HG02943 (cell line): ENCODE data around the gene OXSR1.
"Not testable (repeated sequence)": the region's sequence is repeated elsewhere in the genome, so short reads cannot be mapped to it uniquely, and the experiment has no call there.

Experiments used
- ATAC-seq: cut with Tn5 transposase; IDR thresholded peaks from one replicate; pipeline ENCODE4 v1.9.1; 2021; ENCODE audit warnings: mild to moderate bottlenecking, low read depth, moderate library complexity; ENCODE audit not compliant: unreplicated experiment

The OXSR1 gene

DNA sequence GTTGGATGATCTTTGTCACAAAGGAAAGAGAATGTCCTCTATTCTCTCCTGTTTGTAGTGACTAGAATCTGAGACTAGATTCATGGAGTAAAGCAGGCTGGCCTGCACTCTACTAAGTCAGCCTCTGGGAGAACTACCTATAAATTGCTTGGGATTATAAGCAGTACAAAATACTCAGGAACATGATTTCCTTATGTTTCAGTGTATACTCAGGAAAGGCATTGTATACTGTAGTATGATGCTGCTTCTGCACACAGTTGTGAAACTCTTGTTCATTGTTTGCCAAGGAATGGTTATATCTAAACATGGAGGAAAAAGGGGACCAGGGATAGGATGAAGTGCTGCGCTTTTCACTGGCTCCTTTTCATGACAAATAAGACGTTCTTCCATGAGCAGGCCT lies 49.2 kb downstream of the OXSR1 start:
- ATAC-seq, result no peak

DNA sequence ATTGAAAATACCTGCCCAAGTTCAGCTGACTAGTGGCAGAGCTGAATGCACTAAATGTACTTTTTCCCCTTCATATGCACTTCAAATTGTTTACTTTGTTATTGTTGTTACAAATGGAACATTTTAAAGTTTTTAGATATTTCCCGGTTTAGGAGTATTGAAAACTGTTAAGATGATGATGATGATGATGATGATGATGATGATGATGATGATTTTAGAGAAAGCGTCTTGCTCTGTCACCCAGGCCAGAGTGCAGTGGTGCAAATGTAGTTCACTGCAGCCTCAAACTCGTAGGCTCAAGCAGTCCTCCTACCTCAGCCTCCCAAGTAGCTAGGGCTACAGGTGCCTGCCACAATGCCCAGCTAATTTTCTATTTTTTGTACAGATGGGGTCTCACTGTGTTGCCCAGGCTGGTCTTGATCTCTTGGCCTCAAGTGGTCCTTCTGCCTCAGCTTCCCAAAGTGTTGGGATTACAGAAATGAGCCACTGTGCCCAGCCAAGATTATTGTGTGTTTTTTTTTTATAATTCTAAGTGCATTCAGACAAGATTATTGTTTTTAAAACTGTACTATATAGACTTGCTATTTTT lies 54.4 kb downstream of the OXSR1 start:
- ATAC-seq, result no peak

DNA sequence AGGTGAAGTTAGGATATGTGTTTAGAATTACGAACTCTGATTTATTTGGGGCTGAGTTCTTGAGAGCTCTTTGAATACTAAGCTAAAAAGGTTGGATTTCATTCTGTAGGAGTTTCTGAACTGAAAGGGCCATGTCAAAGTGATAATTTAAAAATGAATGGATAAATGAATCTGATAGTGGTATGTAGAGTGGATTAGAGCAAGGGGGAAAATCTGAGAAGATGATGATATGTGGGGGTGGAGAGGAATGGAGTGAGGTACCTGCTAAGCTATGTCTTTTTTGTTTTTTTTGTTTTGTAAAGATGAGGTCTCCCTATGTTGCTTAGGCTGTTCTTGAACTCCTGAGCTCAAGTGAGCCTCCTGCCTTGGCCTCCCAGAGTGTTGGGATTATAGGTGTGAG lies 55.7 kb downstream of the OXSR1 start:
- no peak for ATAC-seq

GRCh38 chr3:38222032-38222634 lies 56.8 kb downstream of the OXSR1 start:
- ATAC-seq, result no peak

- ATAC-seq, result no peak
Observed at GRCh38 chr3:38224357-38224756, 59.0 kb downstream of the OXSR1 start.

- no peak for ATAC-seq
Observed at GRCh38 chr3:38226273-38226672, 60.9 kb downstream of the OXSR1 start.

- no peak for ATAC-seq
Observed at GRCh38 chr3:38227989-38228388, 62.7 kb downstream of the OXSR1 start.

DNA sequence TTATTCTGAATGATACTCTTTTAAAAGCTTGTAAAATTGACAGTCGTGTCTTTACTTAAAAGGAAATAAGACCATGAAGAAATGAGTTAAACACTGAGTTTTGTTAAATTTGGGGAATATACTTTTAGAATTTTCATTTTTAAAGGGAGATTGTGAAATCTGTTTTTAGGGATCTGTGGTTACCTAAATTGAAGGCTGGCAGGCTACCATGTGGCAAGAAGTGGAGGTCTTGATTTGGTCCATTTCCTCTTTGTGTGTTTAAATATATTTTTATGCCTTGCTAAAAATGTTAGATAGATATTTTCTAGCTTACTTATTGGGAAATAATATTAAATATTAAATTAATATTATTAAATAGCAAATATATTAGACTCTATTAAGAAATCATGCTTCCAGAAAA lies 63.7 kb downstream of the OXSR1 start:
- no peak for ATAC-seq

- no peak for ATAC-seq
Observed at GRCh38 chr3:38232701-38233100, 67.4 kb downstream of the OXSR1 start.

DNA sequence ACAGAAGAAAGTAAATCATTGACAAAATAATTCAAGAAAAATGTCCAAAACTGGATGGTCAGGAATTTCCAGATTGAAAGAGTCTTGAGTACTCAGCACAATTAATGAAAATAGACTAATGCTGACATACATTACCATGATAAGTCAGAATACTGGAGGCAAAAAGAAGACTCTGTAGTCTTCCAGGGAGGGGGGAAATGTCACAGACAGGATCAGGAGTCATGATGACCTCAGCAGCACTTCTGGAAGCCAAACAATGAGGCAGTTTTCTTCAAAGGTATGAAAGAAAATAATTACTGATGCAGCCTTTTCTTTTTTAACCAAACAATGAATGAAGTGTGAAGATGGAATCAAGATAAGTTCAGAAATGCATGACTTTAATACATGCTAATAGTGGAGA lies 70.1 kb downstream of the OXSR1 start:
- ATAC-seq, result no peak

- no peak for ATAC-seq
Observed at GRCh38 chr3:38238416-38239008, 73.2 kb downstream of the OXSR1 start.

DNA sequence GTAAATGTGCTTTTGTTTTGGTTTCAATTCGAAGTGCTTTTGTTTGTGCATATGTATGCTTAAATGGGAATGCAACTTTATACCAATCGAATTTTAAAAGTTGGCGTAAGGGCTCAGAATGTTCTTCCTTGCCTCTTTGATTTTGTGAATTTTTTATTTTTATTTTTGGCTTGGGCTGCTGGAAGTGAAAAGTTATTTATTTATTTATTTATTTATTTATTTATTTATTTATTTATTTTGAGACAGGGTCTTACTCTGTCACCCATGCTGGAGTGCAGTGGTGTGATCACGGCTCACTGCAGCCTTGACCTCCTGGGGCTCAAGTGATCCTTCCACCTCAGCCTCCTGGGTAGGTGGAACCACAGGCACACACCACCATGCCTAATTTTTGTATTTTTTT lies 77.5 kb downstream of the OXSR1 start:
- not testable (repeated sequence) for ATAC-seq

DNA sequence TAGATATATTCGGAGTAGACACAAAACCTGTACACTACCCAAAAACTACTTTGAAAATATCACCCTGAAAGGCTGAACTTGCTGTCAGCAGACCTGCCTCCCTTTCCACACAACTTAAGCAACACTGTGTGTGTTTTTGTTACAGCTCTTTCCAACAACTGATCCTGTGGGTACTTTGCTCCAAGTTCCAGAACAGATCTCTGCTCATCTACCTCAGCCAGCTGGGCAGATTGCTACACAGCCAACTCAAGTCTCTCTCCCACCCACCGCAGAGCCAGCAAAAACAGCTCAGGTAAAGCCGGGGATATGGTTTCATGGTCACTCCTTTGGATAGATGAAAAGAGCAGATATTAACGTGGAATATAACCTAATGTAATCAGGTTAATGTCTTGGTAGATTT lies 80.6 kb downstream of the OXSR1 start:
- no peak for ATAC-seq

DNA sequence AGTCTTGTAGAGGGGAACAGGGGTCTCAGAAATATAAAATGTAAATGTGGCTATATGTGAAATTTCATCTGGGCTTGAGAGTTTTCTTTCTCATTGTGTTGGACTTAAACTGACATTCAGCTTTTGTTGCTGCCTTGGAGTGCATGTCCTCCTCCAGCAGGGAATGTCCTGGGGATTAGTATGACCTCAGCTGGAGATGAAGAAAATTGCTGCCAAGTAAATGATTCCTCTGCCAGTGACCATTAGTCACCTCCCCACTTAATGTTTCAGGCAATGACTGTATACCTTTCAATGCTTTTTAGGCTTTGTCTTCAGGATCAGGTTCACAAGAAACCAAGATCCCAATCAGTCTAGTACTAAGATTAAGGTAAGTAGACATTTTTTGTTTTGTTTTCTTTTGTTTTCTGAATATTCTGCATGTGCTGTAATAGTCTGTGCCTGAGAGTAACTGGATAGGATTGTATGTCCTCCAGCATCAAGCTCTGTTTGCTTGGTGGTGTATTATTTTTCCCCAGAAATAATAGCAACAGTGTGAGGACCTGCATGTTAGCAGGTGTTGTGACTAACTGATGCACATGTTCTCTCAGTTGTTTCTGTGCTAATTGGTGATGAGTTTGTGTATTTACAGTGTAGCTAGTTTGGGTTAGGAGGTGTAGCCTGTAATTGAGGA lies 82.2 kb downstream of the OXSR1 start:
- ATAC-seq, result no peak

DNA sequence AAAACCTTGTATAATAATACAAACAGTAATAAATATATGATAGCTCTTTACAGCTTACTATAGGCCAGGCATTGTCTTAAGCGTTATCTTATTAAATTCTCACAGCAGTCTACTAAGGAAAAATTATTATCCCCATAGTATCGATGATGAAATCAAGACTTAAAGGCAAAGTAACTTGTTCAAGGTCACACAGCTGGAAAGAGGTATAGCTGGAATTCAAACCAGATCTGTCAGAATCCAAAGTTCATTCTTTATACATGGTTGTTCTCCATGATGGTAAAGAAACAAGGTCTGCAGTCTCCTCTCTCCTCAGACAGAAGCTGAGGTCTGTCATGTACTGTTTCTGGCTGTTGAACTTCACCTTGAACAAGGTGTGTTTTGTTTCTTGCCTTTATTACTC lies 84.9 kb downstream of the OXSR1 start:
- no peak for ATAC-seq

GRCh38 chr3:38251197-38251596 lies 85.9 kb downstream of the OXSR1 start:
- ATAC-seq, result no peak

- no peak for ATAC-seq
Observed at GRCh38 chr3:38253704-38254103, 88.4 kb downstream of the OXSR1 start.

DNA sequence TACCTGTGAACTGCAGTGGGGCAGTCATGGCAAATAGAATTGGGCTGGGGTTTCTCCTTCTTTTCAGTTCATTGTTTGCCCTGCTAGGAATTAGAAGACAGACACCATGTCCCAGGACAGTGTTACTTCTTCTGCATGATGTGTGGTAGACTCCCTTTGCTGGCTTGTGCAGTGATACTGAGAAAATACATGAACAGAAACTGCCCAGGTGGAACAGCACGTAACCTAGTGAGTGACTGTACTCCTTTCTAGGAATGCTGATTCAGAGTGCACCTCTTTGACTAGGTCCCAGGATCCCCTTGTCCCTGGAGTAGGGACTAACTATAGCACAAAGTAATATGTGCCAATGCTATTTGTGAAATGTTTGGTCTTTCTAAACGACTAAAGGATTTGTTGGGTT lies 89.5 kb downstream of the OXSR1 start:
- no peak for ATAC-seq

DNA sequence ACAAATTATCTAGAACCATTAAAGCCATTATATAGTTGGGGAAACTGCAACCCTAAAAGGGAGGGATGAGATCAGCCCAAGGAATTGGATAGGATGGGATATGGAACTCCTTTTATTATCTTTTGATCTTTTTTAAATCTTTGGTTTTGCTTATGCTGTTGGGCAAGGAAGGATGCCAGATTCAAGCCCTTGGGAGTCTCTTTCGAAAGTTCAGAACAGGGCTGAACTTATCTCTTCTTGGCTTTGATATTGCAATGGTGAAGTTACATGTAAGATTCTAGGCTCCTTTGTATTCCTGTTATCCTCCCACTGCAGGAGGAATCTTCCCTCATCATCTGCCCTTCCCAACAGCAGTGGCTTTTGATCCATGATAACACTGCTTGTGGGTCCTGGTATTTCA lies 90.3 kb downstream of the OXSR1 start:
- ATAC-seq, result no peak

DNA sequence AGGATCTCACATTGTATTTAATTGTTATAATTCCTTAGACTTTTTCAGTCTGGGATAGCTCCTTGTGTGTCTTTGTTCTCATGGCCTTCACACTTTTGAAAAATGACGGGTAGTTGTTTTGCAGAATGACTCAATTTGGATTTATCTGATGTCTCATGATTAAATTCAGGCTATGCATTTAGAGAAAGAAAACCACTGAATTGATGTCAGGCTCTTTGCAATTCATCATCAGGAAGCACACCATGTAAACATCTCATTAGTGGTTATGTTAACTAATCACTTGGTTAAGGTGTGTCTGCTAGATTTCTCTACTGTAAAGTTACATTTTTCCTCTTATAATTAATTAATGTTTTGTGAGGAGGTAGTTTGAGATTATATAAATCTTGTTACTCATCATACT lies 92.2 kb downstream of the OXSR1 start:
- ATAC-seq, result no peak

GRCh38 chr3:38260474-38260873 lies 95.1 kb downstream of the OXSR1 start:
- ATAC-seq, result no peak

GRCh38 chr3:38264353-38264771 lies 99.0 kb downstream of the OXSR1 start:
- no peak for ATAC-seq
